GM12865 (cell line): ENCODE measurements around the gene RALB.

Source experiments
- DNase-seq: peaks from one replicate; pipeline ENCODE4 v3.0.0; 2010; ENCODE audit warnings: low read depth
- H3K4me3 ChIP-seq: 2 replicates; pipeline ENCODE4 v1.5.1; 2011; ENCODE audit warnings: mild to moderate bottlenecking, low read depth, low read length, control low read depth
- CTCF ChIP-seq: IDR thresholded peaks from 2 replicates; pipeline ENCODE4 v1.5.1; 2011; ENCODE audit warnings: low read length, control low read depth, low read depth, inconsistent platforms; ENCODE audit not compliant: insufficient read depth; ENCODE audit errors: missing control alignments

The RALB gene

GRCh38 chr2:120220756-120221155, 31.9 kb upstream of the RALB start:
- no peak for TF ChIP-seq CTCF
- DNase-seq: no peak
- H3K4me3 ChIP-seq: no peak overlapping the region

- no peak for DNase-seq
- H3K4me3 ChIP-seq: no peak overlapping the region; the same call in 1 of the 2 replicates
Observed at GRCh38 chr2:120221616-120222015, 31.0 kb upstream of the RALB start.

GRCh38 chr2:120222186-120223033, 30.2 kb upstream of the RALB start:
- DNase-seq: peak; percentile 26
- no peak for TF ChIP-seq CTCF
- peak overlapping the region; percentile 84 for H3K4me3 ChIP-seq

More at GRCh38 chr2:120221616-120222015, 31.0 kb upstream of the RALB start:
- no peak for TF ChIP-seq CTCF

GRCh38 chr2:120223034-120223912, 29.4 kb upstream of the RALB start, which contains the start of gene TMEM185B:
TMEM185B (minus strand) TSS chr2:120223400; CDS start chr2:120222976, 424 bp downstream.
- peak; percentile 93 for DNase-seq
- peak; percentile 41 for TF ChIP-seq CTCF
- peak within 1 kb of the TSS; percentile 84 for H3K4me3 ChIP-seq

GRCh38 chr2:120224256-120224655, 28.4 kb upstream of the RALB start:
- no peak for TF ChIP-seq CTCF
- peak overlapping the region; percentile 84 for H3K4me3 ChIP-seq
- DNase-seq: no peak

GRCh38 chr2:120224735-120225548, 27.7 kb upstream of the RALB start:
- no peak overlapping the region for H3K4me3 ChIP-seq
- TF ChIP-seq CTCF: no peak
- DNase-seq: no peak
